HUES64 (cell line): ENCODE results near the gene RIPOR2.
"Not testable (repeated sequence)": the region's sequence is repeated elsewhere in the genome, so short reads cannot be mapped to it uniquely, and the experiment has no call there.

Experiments
- H3K27ac ChIP-seq: 2 replicates; pipeline ENCODE4 v1.7.0; 2013; ENCODE audit warnings: low read depth, low read length, inconsistent platforms
- H3K27me3 ChIP-seq: 2 replicates; pipeline ENCODE4 v1.6.1; 2013; ENCODE audit warnings: mild to moderate bottlenecking, low read length; ENCODE audit not compliant: insufficient read depth
- H3K36me3 ChIP-seq: 2 replicates; pipeline ENCODE4 v1.6.1; 2013; ENCODE audit warnings: mild to moderate bottlenecking, low read length; ENCODE audit not compliant: insufficient read depth
- H3K4me1 ChIP-seq: 2 replicates; pipeline ENCODE4 v1.6.1; 2013; ENCODE audit warnings: mild to moderate bottlenecking, low read length, moderate library complexity; ENCODE audit not compliant: insufficient read depth
- H3K4me3 ChIP-seq: 2 replicates; pipeline ENCODE4 v1.5.1; 2013; ENCODE audit warnings: mild to moderate bottlenecking, low read length, moderate library complexity
- H3K9ac ChIP-seq: 2 replicates; pipeline ENCODE4 v1.6.1; 2013; ENCODE audit warnings: mild to moderate bottlenecking, low read depth, low read length
- H3K9me3 ChIP-seq: 2 replicates; pipeline ENCODE4 v1.6.1; 2013; ENCODE audit warnings: low read depth, low read length; ENCODE audit not compliant: insufficient read depth
- WGBS: fragments of 150-250, 120-280 bp; methylation state at CpG from one replicate; pipeline ENCODE4 v1.1.7; 2013; ENCODE audit warnings: missing lambda C conversion rate; 5-methylcytosine and 5-hydroxymethylcytosine counted together

The RIPOR2 gene

DNA sequence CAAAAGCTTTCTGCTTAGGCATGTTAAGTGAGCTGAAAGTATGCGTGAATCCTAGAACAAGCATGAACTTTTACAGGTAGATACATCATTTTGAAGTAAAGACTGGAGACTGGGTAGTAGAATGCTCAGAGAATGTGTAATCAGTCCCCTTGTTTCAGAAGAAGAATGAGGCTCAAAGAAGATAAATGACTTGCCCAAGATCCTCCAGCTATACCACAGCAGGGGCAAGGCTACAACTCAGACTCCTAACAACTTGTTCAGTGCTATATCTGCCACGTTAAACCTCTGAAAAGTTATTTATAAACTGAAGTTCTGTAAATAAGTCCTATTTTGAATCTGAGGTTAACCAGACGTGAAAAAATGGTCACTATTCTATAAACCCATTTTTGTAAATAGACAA, 2.9 kb downstream of the RIPOR2 start:
- Histone ChIP-seq H3K27me3 (no peaks in the 10 kb centered on the region), H3K9me3 (no peaks in the 10 kb centered on the region), H3K9ac (no peak overlapping the region), H3K27ac (no peak overlapping the region), H3K36me3 (no peaks in the 10 kb centered on the region), H3K4me3 (no peak overlapping the region), H3K4me1 (peaks cover 44% of the 10 kb centered on the region)
- 92% methylated on average over 2 of the region's 3 CpGs for WGBS

DNA sequence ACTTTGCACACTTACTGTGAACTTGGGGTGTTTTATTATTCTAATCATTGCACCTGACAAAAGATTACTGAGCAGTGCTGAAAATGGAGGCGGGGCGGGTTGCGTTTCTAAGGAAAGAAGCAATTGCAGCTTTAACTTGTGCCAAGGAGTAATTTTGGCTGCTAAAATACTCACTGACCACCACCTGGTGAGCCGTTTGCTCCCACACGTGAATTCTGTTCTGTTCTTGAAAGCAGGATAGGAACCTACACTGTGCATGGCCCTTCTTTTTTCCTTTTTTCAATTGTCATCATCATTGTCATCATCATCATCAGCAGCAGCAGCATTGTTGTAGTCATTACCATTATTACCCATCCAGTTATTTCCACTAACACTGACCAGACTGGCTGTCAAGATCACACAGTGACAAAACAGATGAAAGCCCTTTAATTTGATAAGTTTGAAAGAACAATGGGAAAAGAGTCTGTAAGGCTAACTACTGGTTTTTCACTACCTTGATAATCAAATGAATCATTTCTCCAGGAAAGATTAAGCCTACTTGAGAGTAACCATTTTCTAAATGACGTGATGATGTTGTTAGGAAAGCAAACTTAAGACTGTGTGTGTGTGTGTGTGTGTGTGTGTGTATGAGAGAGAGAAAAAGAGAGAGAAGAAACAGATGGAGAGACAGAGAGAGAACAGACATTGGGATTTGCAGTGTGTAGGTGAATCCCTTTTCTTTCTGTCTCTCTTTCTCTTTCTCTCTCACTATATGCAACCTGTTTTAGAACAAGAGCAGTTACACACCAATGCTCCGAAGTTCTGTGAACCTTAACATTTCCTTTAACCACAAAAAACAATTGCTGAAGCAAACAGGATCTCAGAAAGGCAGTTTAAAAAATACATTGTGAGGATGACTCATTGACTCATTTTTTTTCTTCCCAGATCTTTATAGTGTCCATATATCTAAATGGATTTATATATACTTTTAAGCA, 3.8 kb downstream of the RIPOR2 start:
- no peaks in the 10 kb centered on the region for H3K36me3 ChIP-seq
- H3K9me3 ChIP-seq, result no peaks in the 10 kb centered on the region
- WGBS, result 72% methylated on average over 7 of the region's 7 CpGs
- H3K27me3 ChIP-seq, result no peaks in the 10 kb centered on the region
- H3K27ac ChIP-seq, result no peak overlapping the region
- no peak overlapping the region for H3K4me3 ChIP-seq
- H3K4me1 ChIP-seq, result peaks cover 44% of the 10 kb centered on the region
- H3K9ac ChIP-seq, result no peak overlapping the region

DNA sequence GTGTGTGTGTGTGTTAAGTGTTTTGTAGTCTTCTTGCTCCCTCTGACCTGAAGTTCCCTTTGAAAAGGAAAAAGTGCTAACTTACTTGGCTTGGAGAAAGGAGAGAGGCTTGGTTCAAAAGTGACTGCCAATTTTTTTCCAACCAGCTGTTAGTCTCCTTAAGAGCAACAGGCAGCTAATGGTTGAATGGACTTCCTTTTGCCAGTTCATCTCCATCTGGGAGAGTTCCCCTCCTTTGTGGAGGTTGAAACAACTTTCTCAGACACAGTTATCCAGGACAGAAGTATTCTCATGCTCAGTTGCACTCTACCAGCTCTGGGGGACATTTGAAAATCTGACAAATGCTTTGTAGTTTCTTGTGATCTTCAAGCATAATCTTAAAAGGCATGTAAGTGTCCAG, 4.5 kb downstream of the RIPOR2 start:
- Histone ChIP-seq H3K27me3 (no peaks in the 10 kb centered on the region), H3K36me3 (no peaks in the 10 kb centered on the region), H3K4me1 (peaks cover 40% of the 10 kb centered on the region), H3K9me3 (no peaks in the 10 kb centered on the region), H3K4me3 (no peak overlapping the region), H3K27ac (no peak overlapping the region), H3K9ac (no peak overlapping the region)

DNA sequence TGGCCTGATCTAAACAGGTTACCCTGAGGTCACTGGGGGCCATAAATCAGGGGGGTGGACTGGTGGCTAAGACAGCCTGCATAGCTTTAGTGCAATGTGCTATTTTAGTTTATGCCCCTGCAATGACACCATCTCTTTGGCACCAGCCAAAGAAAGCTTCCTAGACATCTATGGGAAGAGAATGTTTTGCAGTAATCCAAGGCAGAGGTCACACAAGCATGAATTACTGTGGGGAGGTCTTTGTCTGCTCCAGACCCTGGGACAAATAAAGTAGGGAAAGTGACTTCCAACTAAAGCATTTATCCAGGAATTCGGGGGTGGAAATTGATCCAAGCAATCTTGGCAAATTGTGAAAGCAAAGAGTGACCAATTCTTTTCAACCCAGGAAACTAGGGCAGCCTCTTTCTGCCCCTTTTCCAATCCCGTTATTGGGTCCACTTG, 5.3 kb downstream of the RIPOR2 start:
- Histone ChIP-seq H3K36me3 (no peaks in the 10 kb centered on the region), H3K9ac (no peak overlapping the region), H3K4me3 (no peak overlapping the region), H3K9me3 (no peaks in the 10 kb centered on the region), H3K27me3 (no peaks in the 10 kb centered on the region), H3K27ac (no peak overlapping the region), H3K4me1 (peaks cover 36% of the 10 kb centered on the region)
- 50% methylated on average over 2 of the region's 2 CpGs for WGBS

DNA sequence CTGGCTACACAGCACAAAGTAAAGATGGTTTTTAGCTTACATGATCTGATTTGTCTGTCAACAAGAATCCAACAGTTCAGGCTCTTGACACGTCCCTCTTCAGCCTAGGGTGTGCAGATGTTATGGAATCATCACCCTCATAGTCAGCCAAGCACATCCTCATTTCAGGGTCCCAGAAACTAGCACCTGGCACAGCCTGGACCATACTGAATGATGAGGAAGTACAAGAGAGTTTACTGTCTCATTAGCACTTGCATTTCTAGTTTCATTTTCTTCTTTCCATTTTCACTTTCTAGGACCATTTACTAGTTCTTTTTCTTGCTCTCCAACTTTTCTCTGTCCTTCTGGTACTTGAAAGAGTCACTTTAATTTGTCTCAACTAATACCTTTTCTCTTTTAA, 6.5 kb downstream of the RIPOR2 start:
- H3K27me3 ChIP-seq, result no peaks in the 10 kb centered on the region
- H3K9me3 ChIP-seq, result no peaks in the 10 kb centered on the region
- H3K4me3 ChIP-seq, result no peak overlapping the region
- no peaks in the 10 kb centered on the region for H3K36me3 ChIP-seq
- no peak overlapping the region for H3K27ac ChIP-seq
- H3K9ac ChIP-seq, result no peak overlapping the region
- 83% methylated on average over 1 of the region's 1 CpG for WGBS
- H3K4me1 ChIP-seq, result peaks cover 41% of the 10 kb centered on the region

DNA sequence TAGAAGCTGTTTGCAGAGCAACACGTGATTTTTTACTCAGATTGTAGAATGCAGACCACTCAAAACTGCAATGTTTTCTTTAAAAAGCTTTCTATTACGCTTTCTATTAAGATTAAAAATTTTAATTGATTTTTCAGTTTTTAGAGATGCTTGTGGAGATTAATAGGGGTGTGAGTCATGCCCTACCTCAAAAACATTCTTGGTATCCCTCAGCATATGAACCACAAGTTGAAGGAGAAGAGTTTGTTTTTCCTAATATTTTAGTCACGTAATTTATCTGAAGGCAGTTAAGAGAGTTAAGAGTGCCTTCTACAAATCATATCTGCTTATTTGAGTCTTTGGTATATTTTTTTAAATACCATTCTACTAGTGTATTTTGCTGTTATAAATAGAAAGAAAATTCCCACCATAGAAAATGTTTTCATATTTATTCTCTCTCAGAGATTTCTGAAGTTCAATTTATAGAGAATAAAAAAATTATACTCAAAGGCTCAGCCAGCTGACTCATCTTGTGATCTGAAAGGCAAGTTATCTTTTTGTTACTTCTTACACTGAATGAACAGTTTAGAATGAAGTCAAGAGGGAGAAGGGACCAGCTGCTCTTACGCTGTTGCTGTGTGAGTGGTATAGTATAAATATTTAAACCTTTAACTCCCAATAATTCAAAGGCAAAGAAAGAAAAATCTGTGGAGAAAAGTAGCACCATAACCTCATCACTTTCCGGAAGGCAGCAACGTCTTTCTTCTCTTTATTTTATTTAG, 7.6 kb downstream of the RIPOR2 start:
- WGBS, result 96% methylated on average over 2 of the region's 6 CpGs
- Histone ChIP-seq H3K36me3 (no peaks in the 10 kb centered on the region), H3K27ac (no peak overlapping the region), H3K4me3 (no peak overlapping the region), H3K9me3 (no peaks in the 10 kb centered on the region), H3K27me3 (no peaks in the 10 kb centered on the region), H3K9ac (no peak overlapping the region), H3K4me1 (peaks cover 48% of the 10 kb centered on the region)

DNA sequence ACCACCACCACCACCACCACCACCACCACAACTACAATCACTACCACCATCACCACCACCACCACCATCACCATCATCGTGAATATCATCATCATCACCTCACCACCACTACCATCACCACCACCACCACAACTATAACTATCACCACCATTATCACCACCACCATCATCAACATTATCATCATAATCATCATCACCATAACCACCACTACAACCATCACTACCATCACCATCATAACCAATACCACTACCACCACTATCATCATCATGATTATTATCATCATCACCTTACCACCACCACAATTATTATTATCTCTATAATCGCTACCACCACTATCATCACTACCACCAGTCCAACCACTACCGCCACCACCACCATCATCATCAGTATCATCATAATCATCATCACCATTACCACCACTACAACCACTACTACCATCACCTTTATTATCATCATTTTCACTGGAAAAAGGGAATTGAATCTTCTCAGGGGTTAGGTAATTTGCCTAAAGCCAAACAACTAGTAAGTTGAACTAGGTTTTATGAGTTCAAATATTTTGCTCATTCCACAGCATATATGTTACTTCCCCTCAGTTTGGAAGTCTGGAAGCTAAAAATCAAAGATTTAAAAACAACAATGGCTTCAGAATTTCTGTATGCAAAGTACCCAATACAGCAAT, 8.3 kb downstream of the RIPOR2 start:
- Histone ChIP-seq H3K4me1 (peaks cover 47% of the 10 kb centered on the region), H3K27ac (no peak overlapping the region)
- 95% methylated on average over 3 of the region's 3 CpGs for WGBS

DNA sequence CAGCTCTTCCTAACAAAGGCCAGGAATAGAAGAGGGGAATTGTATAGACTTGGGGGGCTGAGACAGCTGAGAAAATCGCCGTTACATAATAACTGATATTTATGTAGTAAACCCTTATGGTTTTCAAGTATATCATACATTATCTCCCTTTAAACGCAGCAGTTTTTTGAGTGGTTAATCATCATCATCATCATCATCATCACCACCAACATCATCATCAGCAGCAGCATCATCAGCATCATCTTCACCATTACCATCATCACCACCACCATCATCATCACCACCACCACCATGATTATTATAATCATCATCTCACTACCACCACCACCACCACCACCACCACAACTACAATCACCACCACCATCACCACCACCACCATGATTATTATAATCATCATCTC, 9.1 kb downstream of the RIPOR2 start:
- not testable (repeated sequence) for H3K9me3 ChIP-seq, H3K9ac ChIP-seq, H3K27ac ChIP-seq, H3K27me3 ChIP-seq, H3K4me3 ChIP-seq, H3K36me3 ChIP-seq
- peaks cover 39% of the 10 kb centered on the region for H3K4me1 ChIP-seq
- 100% methylated on average over 1 of the region's 3 CpGs for WGBS

More for the DNA sequence above, 8.3 kb downstream of the RIPOR2 start:
- H3K9me3 ChIP-seq, result no peaks in the 10 kb centered on the region
- H3K9ac ChIP-seq, result no peak overlapping the region
- H3K27me3 ChIP-seq, result no peaks in the 10 kb centered on the region
- no peak overlapping the region for H3K4me3 ChIP-seq
- no peaks in the 10 kb centered on the region for H3K36me3 ChIP-seq

DNA sequence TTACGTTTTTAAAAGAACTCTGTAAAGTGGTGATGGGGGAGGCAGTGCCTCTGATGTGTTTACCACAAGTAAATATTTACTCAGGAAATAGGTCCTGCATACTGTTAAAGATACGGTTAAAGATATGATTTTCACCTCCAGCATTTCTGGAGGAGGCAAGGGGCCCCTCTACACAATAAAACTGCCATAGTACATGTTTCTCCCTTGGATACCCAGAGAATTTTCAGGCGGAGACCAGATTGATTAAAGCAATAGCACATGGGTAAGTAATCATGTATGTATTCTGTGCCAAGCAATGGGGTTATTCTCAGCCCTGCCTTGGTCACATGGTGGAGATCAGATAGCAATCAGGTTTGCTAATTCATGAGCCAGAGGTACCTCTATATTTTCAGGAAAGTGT, 9.6 kb downstream of the RIPOR2 start:
- H3K27me3 ChIP-seq, result no peaks in the 10 kb centered on the region
- H3K27ac ChIP-seq, result no peak overlapping the region
- H3K36me3 ChIP-seq, result no peaks in the 10 kb centered on the region
- peaks cover 35% of the 10 kb centered on the region for H3K4me1 ChIP-seq
- no peak overlapping the region for H3K4me3 ChIP-seq
- WGBS, result 91% methylated on average over 3 of the region's 3 CpGs
- H3K9ac ChIP-seq, result no peak overlapping the region
- no peaks in the 10 kb centered on the region for H3K9me3 ChIP-seq

DNA sequence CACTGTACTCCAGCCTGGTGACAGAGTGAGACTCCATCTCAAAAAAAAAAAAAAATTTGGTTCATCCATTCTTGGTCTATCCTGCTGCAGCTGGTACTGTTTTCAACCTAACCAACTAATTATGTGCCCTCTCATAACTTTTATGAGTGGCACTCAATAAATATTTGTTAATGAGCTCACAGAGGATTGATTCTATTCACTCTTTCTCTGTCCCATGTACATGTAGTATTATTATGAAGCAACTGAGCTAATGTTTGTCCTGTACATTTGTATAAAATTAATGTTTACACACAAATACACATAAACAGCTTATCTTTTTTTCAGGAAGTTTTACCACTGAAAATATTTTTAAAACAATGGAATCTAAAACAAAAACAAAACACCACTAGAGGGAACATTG, 10.1 kb downstream of the RIPOR2 start:
- no peaks in the 10 kb centered on the region for H3K9me3 ChIP-seq
- H3K36me3 ChIP-seq, result no peaks in the 10 kb centered on the region
- no peak overlapping the region for H3K27ac ChIP-seq
- H3K4me3 ChIP-seq, result no peak overlapping the region
- no peaks in the 10 kb centered on the region for H3K27me3 ChIP-seq
- H3K4me1 ChIP-seq, result peaks cover 32% of the 10 kb centered on the region
- H3K9ac ChIP-seq, result no peak overlapping the region
